GM15510 (cell line): Measurements from ENCODE around the gene BLOC1S5.

Experiments used
- POLR2A ChIP-seq: IDR thresholded peaks from 3 replicates; pipeline ENCODE4 v1.6.1; 2011; ENCODE audit warnings: borderline replicate concordance; ENCODE audit not compliant: insufficient read length; ENCODE audit errors: extremely low read depth

Gene BLOC1S5

DNA sequence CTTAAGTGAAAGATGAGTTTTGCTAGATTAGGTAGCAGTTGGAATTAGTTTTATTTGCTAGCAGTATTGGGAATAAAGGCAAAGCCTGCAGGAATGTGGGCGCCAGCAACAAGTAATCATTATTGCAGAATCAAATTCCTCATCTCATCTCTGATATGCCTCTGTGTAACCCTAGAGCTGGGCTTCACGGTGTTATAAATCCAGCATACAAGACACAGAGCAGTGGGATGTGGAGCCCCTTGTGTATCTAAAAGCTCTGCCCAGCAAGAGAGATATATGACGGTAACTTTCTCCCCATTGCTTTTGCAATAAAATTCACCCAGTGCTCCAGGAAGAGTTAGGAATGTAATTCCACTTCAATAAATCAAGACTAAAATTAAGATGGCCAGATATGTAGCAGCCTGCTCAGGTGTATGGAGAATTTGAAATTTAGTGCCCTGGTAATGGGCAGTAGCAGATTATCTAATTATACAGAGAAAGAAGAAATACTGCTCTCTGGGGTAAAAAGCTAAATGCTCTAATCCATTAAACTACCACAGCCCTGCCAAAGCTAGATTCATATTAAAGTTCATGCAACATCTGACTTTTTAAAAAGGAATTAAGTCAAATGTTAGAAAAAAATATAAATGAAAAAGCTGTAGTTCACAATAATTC is 5.6 kb upstream of the BLOC1S5 start:
- no peak for TF ChIP-seq POLR2A

GRCh38 chr6:8069151-8069550 is 5.0 kb upstream of the BLOC1S5 start:
- TF ChIP-seq POLR2A, result no peak

- TF ChIP-seq POLR2A, result no peak
Measured at GRCh38 chr6:8066108-8066507, 1.9 kb upstream of the BLOC1S5 start.

GRCh38 chr6:8065519-8065911 is 1.3 kb upstream of the BLOC1S5 start:
- no peak for TF ChIP-seq POLR2A

GRCh38 chr6:8064638-8065518 is 689 bp upstream of the BLOC1S5 start:
- TF ChIP-seq POLR2A, result no peak

GRCh38 chr6:8061736-8062135 is 2.5 kb downstream of the BLOC1S5 start:
- no peak for TF ChIP-seq POLR2A

DNA sequence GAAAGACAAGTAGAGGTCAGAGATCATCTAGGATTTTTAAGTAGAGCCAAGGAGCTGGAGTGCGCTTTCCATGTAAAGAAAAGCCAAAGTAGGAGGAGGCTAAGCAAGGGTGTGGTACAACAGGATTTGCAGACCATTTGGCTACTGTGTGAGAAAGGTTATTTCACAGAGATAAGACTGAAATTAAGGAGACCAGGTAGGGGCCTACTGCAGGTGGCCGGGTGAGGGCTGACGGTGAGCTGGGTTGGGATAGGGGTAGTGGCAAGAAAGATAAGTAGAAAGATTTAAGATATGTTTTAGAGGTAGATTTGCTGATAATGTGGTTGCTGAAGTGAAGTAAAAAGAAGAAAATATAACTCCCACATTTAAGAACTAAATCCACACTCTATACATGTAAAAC is 3.8 kb downstream of the BLOC1S5 start:
- no peak for TF ChIP-seq POLR2A

- TF ChIP-seq POLR2A, result no peak
Measured at GRCh38 chr6:8059129-8059528, 5.1 kb downstream of the BLOC1S5 start.

GRCh38 chr6:8057793-8058192 is 6.4 kb downstream of the BLOC1S5 start:
- no peak for TF ChIP-seq POLR2A

- TF ChIP-seq POLR2A, result no peak
Measured at GRCh38 chr6:8057263-8057662, 6.9 kb downstream of the BLOC1S5 start.

- TF ChIP-seq POLR2A, result no peak
Measured at GRCh38 chr6:8054276-8054675, 9.9 kb downstream of the BLOC1S5 start.

DNA sequence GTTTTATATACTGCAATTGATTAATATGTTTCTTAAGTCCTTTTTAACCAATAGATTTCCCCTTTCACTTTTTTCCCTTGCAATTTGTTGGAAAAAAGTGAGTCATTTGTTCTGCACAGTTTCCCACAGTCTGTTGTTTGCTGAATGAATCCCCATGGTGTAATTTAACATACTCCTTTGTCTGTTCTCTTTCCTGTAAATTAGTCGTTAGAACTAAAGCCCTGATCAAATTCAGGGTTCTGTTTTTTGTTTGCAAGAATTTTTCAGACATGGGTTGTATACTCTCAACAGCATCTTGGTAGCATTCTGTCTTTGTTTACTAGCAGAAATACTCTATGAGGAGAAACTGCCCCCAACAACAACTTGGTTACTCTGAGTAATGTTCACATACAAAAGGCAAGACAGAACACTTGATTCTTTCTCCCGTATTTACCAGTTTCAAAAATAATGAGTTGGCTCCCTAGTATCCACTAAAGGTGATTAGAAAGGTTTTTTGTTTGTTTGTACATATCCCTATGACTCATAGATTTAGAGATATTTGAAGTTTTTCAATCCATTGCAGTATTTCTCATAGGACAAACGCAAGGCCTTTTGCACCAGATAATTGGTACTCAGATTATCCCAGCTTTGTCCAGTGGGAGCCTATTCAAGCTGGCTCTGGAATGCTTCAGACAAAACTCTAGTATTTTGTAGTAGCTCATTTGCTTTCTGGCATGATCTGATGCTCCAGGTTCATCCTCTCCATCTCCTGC is 16.5 kb downstream of the BLOC1S5 start:
- no peak for TF ChIP-seq POLR2A

DNA sequence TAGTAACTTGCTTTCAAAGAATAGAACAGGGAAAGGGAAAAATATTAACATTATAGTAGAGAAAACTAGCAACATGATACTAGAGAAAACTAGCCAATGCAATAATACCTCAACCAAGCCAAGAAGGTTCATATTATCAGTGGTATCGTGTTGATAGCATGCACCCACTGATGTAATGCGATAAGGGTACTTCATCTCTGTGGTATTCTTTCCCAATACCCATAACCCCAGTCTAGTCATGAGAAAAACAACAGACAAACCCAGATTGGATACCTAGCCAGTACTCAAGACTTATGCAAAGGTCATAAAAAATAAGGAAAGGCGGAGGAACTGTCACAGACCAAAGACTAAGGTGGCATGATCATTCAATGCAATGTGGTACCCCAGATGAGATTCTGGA is 21.0 kb downstream of the BLOC1S5 start:
- no peak for TF ChIP-seq POLR2A

DNA sequence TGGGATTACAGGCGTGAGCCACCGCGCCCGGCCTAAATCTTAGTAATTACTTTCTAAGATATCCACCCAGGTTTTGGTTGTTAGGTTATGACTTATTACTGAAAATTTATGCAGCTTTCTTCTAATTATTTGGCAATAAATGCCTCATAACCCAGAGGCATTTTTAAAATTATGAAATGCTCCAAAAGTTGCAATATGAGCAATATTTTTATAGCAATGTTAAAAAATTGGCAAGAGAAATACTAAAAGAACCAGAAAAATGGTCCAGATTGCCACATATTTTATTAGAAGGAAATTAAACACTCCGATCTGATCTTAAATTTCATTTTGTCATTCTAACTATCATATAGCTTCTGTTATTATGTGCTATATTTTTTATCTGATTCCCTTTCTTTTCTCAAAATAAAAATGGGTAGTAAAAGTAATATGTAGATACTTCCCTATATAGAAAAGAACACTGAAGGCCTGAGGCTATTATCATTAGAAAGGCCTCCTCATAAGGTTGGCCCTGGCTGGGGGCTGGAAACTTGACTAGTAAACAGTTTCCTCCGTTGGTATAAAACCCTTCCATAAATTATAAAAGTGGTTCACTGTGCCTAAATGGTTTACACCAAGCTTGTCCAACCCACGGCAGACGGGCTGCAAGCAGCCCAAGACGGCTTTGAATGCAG is 22.1 kb downstream of the BLOC1S5 start:
- TF ChIP-seq POLR2A, result no peak

DNA sequence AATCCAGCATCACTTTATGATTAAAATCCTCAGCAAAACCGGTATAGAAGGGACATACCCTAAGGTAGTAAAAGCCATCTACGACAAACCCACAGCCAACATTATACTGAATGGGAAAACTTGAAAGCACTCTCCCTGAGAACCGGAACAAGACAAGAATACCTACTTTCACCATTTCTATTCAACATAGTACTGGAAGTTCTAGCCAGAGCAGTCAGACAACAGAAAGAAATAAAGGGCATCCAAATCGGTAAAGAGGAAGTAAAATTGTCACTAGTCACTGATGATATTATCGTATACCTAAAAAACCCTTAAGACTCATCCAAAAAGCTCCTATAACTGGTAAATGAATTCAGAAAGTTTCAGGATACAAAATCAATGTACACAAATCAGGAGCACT is 33.3 kb downstream of the BLOC1S5 start:
- TF ChIP-seq POLR2A, result no peak
